ENCODE measurements around the gene DNAJC12.
A peak's percentile ranks its signal among the peaks of the same experiment; 100 is the strongest.

Gene DNAJC12

DNA sequence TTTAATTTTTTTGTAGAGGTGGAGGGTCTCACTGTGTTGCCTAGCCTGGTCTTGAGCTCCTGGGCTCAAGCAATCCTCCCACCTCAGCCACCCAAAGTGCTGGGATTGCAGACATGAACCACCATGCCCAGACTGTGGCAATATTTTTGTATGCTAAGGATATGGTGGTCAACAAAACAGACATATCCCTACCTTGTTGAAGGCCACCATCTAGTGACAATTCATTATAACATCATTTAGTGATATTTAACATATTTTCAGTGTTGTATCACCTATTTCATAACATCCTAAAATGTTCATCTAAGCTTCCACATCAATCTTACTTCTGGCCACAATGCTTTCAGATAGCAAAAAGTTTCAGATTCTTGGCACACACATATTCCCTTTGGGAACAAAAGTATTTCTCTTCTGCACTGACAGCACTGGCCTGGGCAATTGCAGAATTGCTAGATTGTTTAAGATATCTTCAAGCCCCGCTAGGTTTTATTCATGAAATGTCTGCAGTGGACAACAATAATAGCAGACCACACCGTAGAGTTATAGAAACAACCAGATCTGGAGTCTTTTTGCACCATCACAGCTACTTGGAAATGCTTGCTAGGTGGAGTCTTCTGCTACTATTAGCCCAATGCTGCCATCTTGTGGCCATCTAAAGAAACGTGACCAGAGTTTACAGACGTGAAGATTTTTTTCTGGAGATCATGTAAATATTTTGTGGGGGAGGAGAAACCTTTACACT, 58.4 kb downstream of the DNAJC12 start:
- no peaks in the 10 kb centered on the region for H3K4me1 ChIP-seq (ENCODE audit: control insufficient read depth in 2 of 2, insufficient read depth in 1 of 2, low read depth in 1 of 2, low read length in 2 of 2)
- H2BK120ac ChIP-seq (ENCODE audit: low read depth, low read length): no peak overlapping the region
- H3K14ac ChIP-seq (ENCODE audit: low read length): no peak overlapping the region
- no peak overlapping the region for H3K4me2 ChIP-seq (ENCODE audit: insufficient read depth, low read length, poor library complexity, severe bottlenecking)
- no peak overlapping the region for H3K23ac ChIP-seq (ENCODE audit: low read depth, low read length, poor library complexity)
- no peak overlapping the region for H3K9ac ChIP-seq (ENCODE audit: low read depth, low read length, poor library complexity)
- WGBS, 2 donors (ENCODE audit: extremely low coverage in 2 of 2, insufficient read length in 2 of 2, insufficient replicate concordance in 1 of 2): no CpG with 5 or more reads among the region's 4 CpGs
- no peak overlapping the region for H2BK15ac ChIP-seq (ENCODE audit: low read length)
- peak; percentile 80 for DNase-seq (ENCODE audit: low spot score)
- no peak overlapping the region for H2BK12ac ChIP-seq (ENCODE audit: low read length)
- no peaks in the 10 kb centered on the region for H3K79me1 ChIP-seq (ENCODE audit: low read depth, low read length)
- peak overlapping the region; percentile 3 for H2AFZ ChIP-seq (ENCODE audit: low read length)
- no peaks in the 10 kb centered on the region for H3K36me3 ChIP-seq (replicated peaks in 1 of 2; ENCODE audit: control insufficient read depth in 2 of 2, insufficient read depth in 2 of 2, low read length in 2 of 2)
- no peak overlapping the region for H4K91ac ChIP-seq (ENCODE audit: low read depth, low read length, poor library complexity)
- H2BK5ac ChIP-seq (ENCODE audit: low read length): no peak overlapping the region
- H2AK5ac ChIP-seq (ENCODE audit: low read depth, low read length): no peak overlapping the region
- no peak overlapping the region for H4K8ac ChIP-seq (ENCODE audit: low read depth, low read length)
- H3K18ac ChIP-seq (ENCODE audit: low read length): no peak overlapping the region
- H3K4ac ChIP-seq (ENCODE audit: low read length): no peak overlapping the region
- H3K27ac ChIP-seq (replicated peaks; ENCODE audit: low read length): no peak overlapping the region
- H3K4me3 ChIP-seq (ENCODE audit: low read length in 2 of 2): no peak overlapping the region
- H3K9me3 ChIP-seq (replicated peaks in 1 of 2; ENCODE audit: control insufficient read depth in 2 of 2, insufficient read depth in 1 of 2, low read depth in 1 of 2, low read length in 2 of 2): no peaks in the 10 kb centered on the region
- H3K27me3 ChIP-seq (ENCODE audit: control insufficient read depth in 3 of 3, insufficient read depth in 3 of 3, low read depth in 1 of 3, low read length in 3 of 3): no peaks in the 10 kb centered on the region

- no peak overlapping the region for H3K27ac ChIP-seq (replicated peaks; ENCODE audit: low read length)
- no CpG with 5 or more reads among the region's 1 CpG for WGBS, 2 donors (ENCODE audit: extremely low coverage in 2 of 2, insufficient read length in 2 of 2, insufficient replicate concordance in 1 of 2)
- no peak overlapping the region for H2AFZ ChIP-seq (ENCODE audit: low read length)
- H4K91ac ChIP-seq (ENCODE audit: low read depth, low read length, poor library complexity): no peak overlapping the region
- no peak overlapping the region for H2BK12ac ChIP-seq (ENCODE audit: low read length)
- H2BK15ac ChIP-seq (ENCODE audit: low read length): no peak overlapping the region
- no peak overlapping the region for H3K9ac ChIP-seq (ENCODE audit: low read depth, low read length, poor library complexity)
- no peak overlapping the region for H3K4ac ChIP-seq (ENCODE audit: low read length)
- H3K18ac ChIP-seq (ENCODE audit: low read length): no peak overlapping the region
- H2AK5ac ChIP-seq (ENCODE audit: low read depth, low read length): no peak overlapping the region
- no peak overlapping the region for H2BK120ac ChIP-seq (ENCODE audit: low read depth, low read length)
- H4K8ac ChIP-seq (ENCODE audit: low read depth, low read length): no peak overlapping the region
- no peaks in the 10 kb centered on the region for H3K79me1 ChIP-seq (ENCODE audit: low read depth, low read length)
- no peak overlapping the region for H3K14ac ChIP-seq (ENCODE audit: low read length)
- DNase-seq (ENCODE audit: low spot score): no peak
- H3K4me3 ChIP-seq (ENCODE audit: low read length in 2 of 2): no peak overlapping the region
- no peak overlapping the region for H3K4me2 ChIP-seq (ENCODE audit: insufficient read depth, low read length, poor library complexity, severe bottlenecking)
- H3K9me3 ChIP-seq (replicated peaks in 1 of 2; ENCODE audit: control insufficient read depth in 2 of 2, insufficient read depth in 1 of 2, low read depth in 1 of 2, low read length in 2 of 2): no peaks in the 10 kb centered on the region
- peaks cover 0 to 3% of the 10 kb centered on the region in 2 donors for H3K4me1 ChIP-seq (ENCODE audit: control insufficient read depth in 2 of 2, insufficient read depth in 1 of 2, low read depth in 1 of 2, low read length in 2 of 2)
- H2BK5ac ChIP-seq (ENCODE audit: low read length): no peak overlapping the region
- no peak overlapping the region for H3K23ac ChIP-seq (ENCODE audit: low read depth, low read length, poor library complexity)
- no peaks in the 10 kb centered on the region for H3K36me3 ChIP-seq (replicated peaks in 1 of 2; ENCODE audit: control insufficient read depth in 2 of 2, insufficient read depth in 2 of 2, low read length in 2 of 2)
- no peaks in the 10 kb centered on the region for H3K27me3 ChIP-seq (ENCODE audit: control insufficient read depth in 3 of 3, insufficient read depth in 3 of 3, low read depth in 1 of 3, low read length in 3 of 3)
Observed at GRCh38 chr10:67776371-67776770, 61.6 kb downstream of the DNAJC12 start.

GRCh38 chr10:67775279-67775678, 62.7 kb downstream of the DNAJC12 start:
- no peak overlapping the region for H2BK5ac ChIP-seq (ENCODE audit: low read length)
- DNase-seq (ENCODE audit: low spot score): no peak
- H3K4me3 ChIP-seq (ENCODE audit: low read length in 2 of 2): no peak overlapping the region
- no peak overlapping the region for H3K18ac ChIP-seq (ENCODE audit: low read length)
- H3K36me3 ChIP-seq (replicated peaks in 1 of 2; ENCODE audit: control insufficient read depth in 2 of 2, insufficient read depth in 2 of 2, low read length in 2 of 2): no peaks in the 10 kb centered on the region
- H3K14ac ChIP-seq (ENCODE audit: low read length): no peak overlapping the region
- no peaks in the 10 kb centered on the region for H3K79me1 ChIP-seq (ENCODE audit: low read depth, low read length)
- no peaks in the 10 kb centered on the region for H3K9me3 ChIP-seq (replicated peaks in 1 of 2; ENCODE audit: control insufficient read depth in 2 of 2, insufficient read depth in 1 of 2, low read depth in 1 of 2, low read length in 2 of 2)
- H2BK12ac ChIP-seq (ENCODE audit: low read length): no peak overlapping the region
- H2BK120ac ChIP-seq (ENCODE audit: low read depth, low read length): no peak overlapping the region
- H2AK5ac ChIP-seq (ENCODE audit: low read depth, low read length): no peak overlapping the region
- no CpG with 5 or more reads among the region's 2 CpGs for WGBS, 2 donors (ENCODE audit: extremely low coverage in 2 of 2, insufficient read length in 2 of 2, insufficient replicate concordance in 1 of 2)
- H3K4me2 ChIP-seq (ENCODE audit: insufficient read depth, low read length, poor library complexity, severe bottlenecking): no peak overlapping the region
- H3K27me3 ChIP-seq (ENCODE audit: control insufficient read depth in 3 of 3, insufficient read depth in 3 of 3, low read depth in 1 of 3, low read length in 3 of 3): no peaks in the 10 kb centered on the region
- H3K4me1 ChIP-seq (ENCODE audit: control insufficient read depth in 2 of 2, insufficient read depth in 1 of 2, low read depth in 1 of 2, low read length in 2 of 2): peaks cover 0 to 3% of the 10 kb centered on the region in 2 donors
- no peak overlapping the region for H3K4ac ChIP-seq (ENCODE audit: low read length)
- no peak overlapping the region for H4K91ac ChIP-seq (ENCODE audit: low read depth, low read length, poor library complexity)
- no peak overlapping the region for H2BK15ac ChIP-seq (ENCODE audit: low read length)
- no peak overlapping the region for H4K8ac ChIP-seq (ENCODE audit: low read depth, low read length)
- H3K27ac ChIP-seq (replicated peaks; ENCODE audit: low read length): no peak overlapping the region
- no peak overlapping the region for H2AFZ ChIP-seq (ENCODE audit: low read length)
- H3K23ac ChIP-seq (ENCODE audit: low read depth, low read length, poor library complexity): no peak overlapping the region
- H3K9ac ChIP-seq (ENCODE audit: low read depth, low read length, poor library complexity): no peak overlapping the region

- no peak overlapping the region for H2BK12ac ChIP-seq (ENCODE audit: low read length)
- no peak overlapping the region for H3K18ac ChIP-seq (ENCODE audit: low read length)
- no peak overlapping the region for H3K4ac ChIP-seq (ENCODE audit: low read length)
- H3K79me1 ChIP-seq (ENCODE audit: low read depth, low read length): no peaks in the 10 kb centered on the region
- no peaks in the 10 kb centered on the region for H3K27me3 ChIP-seq (ENCODE audit: control insufficient read depth in 3 of 3, insufficient read depth in 3 of 3, low read depth in 1 of 3, low read length in 3 of 3)
- H3K9ac ChIP-seq (ENCODE audit: low read depth, low read length, poor library complexity): no peak overlapping the region
- DNase-seq (ENCODE audit: low spot score): no peak
- no peak overlapping the region for H2AFZ ChIP-seq (ENCODE audit: low read length)
- no peak overlapping the region for H4K91ac ChIP-seq (ENCODE audit: low read depth, low read length, poor library complexity)
- no peak overlapping the region for H3K4me3 ChIP-seq (ENCODE audit: low read length in 2 of 2)
- no peak overlapping the region for H3K4me2 ChIP-seq (ENCODE audit: insufficient read depth, low read length, poor library complexity, severe bottlenecking)
- no peak overlapping the region for H3K27ac ChIP-seq (replicated peaks; ENCODE audit: low read length)
- no peak overlapping the region for H3K14ac ChIP-seq (ENCODE audit: low read length)
- no peaks in the 10 kb centered on the region for H3K36me3 ChIP-seq (replicated peaks in 1 of 2; ENCODE audit: control insufficient read depth in 2 of 2, insufficient read depth in 2 of 2, low read length in 2 of 2)
- H3K23ac ChIP-seq (ENCODE audit: low read depth, low read length, poor library complexity): no peak overlapping the region
- H2BK5ac ChIP-seq (ENCODE audit: low read length): no peak overlapping the region
- H3K4me1 ChIP-seq (ENCODE audit: control insufficient read depth in 2 of 2, insufficient read depth in 1 of 2, low read depth in 1 of 2, low read length in 2 of 2): peaks cover 0 to 3% of the 10 kb centered on the region in 2 donors
- no peak overlapping the region for H2BK120ac ChIP-seq (ENCODE audit: low read depth, low read length)
- no peaks in the 10 kb centered on the region for H3K9me3 ChIP-seq (replicated peaks in 1 of 2; ENCODE audit: control insufficient read depth in 2 of 2, insufficient read depth in 1 of 2, low read depth in 1 of 2, low read length in 2 of 2)
- H4K8ac ChIP-seq (ENCODE audit: low read depth, low read length): no peak overlapping the region
- no peak overlapping the region for H2AK5ac ChIP-seq (ENCODE audit: low read depth, low read length)
- H2BK15ac ChIP-seq (ENCODE audit: low read length): no peak overlapping the region
Observed at GRCh38 chr10:67772894-67773511, 65.0 kb downstream of the DNAJC12 start.
